GM12891 (cell line): Measurements from ENCODE around the gene LRP6.

ENCODE experiments used
- PAX5 ChIP-seq: IDR thresholded peaks from 2 replicates; pipeline ENCODE4 v1.6.1; 2011; ENCODE audit warnings: low read length, moderate library complexity, mild to moderate bottlenecking; ENCODE audit not compliant: insufficient read depth, severe bottlenecking
- POLR2A ChIP-seq: IDR thresholded peaks from 2 replicates; pipeline ENCODE4 v1.6.1; 2011; ENCODE audit warnings: low read depth, low read length, control low read depth
- POLR2AphosphoS5 ChIP-seq: IDR thresholded peaks from 2 replicates; pipeline ENCODE4 v1.6.1; 2011; ENCODE audit warnings: low read depth, low read length, control low read depth
- POU2F2 ChIP-seq: IDR thresholded peaks from 2 replicates; pipeline ENCODE4 v1.6.1; 2011; ENCODE audit warnings: low read depth, mild to moderate bottlenecking, control low read depth, low read length, moderate library complexity
- SPI1 ChIP-seq: IDR thresholded peaks from 2 replicates; pipeline ENCODE4 v1.6.1; 2011; ENCODE audit warnings: low read depth, low read length, control low read depth
- TAF1 ChIP-seq: IDR thresholded peaks from 2 replicates; pipeline ENCODE4 v1.6.1; 2011; ENCODE audit warnings: low read depth, low read length, control low read depth

DNA sequence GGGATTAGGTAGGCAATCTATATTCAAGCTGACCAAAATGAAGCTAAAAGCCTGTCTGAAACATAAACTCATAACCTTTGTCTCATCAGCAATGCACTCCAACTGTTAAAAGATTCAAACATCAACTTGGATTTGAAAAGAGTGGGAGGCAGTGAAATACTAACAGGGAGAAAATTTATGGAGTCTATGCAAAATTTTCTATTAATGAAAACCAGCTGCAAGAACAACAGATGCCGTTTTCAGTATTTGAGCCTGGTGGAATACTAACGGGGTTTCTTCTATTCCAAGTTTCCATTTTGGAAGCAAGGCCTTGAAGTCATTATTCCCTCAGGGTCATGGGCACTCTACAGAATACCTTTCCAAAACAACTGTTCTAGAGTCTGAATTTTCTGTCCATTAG lies 88.3 kb downstream of the LRP6 start:
- no peak for TF ChIP-seq POLR2A
- no peak for TF ChIP-seq TAF1
- TF ChIP-seq SPI1 = no peak
- no peak for TF ChIP-seq POLR2AphosphoS5
- TF ChIP-seq PAX5 = no peak
- TF ChIP-seq POU2F2 = no peak
